ENCODE data around the gene MAB21L3. TPM values are rescaled to one million over a fixed set of nuclear protein-coding genes. Genes with fewer than 3 reads are reported as not detected.

MAB21L3 gene
- total and polyA plus RNA-seq, 12 donors: 0.03 to 1.8 (median 0.38) TPM; not detected in 8

DNA sequence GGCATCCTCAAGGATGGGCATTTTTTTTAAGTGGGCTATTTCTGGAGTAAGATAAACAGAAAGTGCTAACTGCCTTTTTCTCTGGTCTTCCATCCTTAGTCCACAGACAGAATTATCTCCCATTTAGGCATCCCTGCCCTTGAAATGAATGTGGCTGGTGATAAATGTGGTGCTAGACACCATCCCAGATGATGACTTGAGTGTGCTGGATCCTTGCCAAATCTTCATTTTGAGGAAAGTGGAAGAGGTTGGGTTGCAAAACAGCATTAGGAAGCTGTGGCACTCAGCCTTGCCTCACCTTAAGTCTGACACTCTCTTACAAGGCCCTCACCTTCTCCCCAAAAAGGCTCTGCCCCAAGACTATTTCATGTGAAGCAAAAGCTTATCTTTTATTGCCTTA lies 19.2 kb downstream of the MAB21L3 start:
- no peaks in the 10 kb centered on the region for H3K27me3 ChIP-seq
- H3K27ac ChIP-seq: no peak overlapping the region
- intact Hi-C loops (cut with DNase I): no loop called here
- DNase-seq: no peak
- H3K4me3 ChIP-seq: no peak overlapping the region
- H3K4me1 ChIP-seq (replicated peaks in 1 of 2): no peaks in the 10 kb centered on the region
- no peak for TF ChIP-seq POLR2A (IDR thresholded peaks at IDR 0.05)
- TF ChIP-seq, protein P1, sequence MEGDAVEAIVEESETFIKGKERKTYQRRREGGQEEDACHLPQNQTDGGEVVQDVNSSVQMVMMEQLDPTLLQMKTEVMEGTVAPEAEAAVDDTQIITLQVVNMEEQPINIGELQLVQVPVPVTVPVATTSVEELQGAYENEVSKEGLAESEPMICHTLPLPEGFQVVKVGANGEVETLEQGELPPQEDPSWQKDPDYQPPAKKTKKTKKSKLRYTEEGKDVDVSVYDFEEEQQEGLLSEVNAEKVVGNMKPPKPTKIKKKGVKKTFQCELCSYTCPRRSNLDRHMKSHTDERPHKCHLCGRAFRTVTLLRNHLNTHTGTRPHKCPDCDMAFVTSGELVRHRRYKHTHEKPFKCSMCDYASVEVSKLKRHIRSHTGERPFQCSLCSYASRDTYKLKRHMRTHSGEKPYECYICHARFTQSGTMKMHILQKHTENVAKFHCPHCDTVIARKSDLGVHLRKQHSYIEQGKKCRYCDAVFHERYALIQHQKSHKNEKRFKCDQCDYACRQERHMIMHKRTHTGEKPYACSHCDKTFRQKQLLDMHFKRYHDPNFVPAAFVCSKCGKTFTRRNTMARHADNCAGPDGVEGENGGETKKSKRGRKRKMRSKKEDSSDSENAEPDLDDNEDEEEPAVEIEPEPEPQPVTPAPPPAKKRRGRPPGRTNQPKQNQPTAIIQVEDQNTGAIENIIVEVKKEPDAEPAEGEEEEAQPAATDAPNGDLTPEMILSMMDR (IDR thresholded peaks at IDR 0.05): no peak
- no peaks in the 10 kb centered on the region for H3K36me3 ChIP-seq (replicated peaks in 1 of 2)
- no peaks in the 10 kb centered on the region for H3K9me3 ChIP-seq (replicated peaks in 1 of 3)

DNA sequence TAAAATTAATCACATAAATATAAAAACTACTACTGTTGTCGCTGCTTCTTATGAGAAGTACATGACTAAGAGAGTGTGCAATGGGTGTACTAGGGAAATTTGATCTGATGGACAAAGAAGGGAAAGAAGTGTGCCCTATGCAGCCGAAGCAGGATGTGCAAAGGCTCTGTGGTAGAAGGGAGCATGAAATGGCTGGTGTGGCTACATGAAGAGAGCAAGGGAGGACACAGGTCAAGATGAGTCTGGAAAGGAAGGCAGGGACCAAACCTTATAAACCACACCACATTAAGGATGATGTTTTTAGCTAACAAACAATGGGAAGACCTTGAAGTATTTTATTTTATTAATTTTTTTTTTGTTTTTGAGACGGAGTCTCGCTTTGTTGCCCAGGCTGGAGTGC lies 20.0 kb downstream of the MAB21L3 start:
- Histone ChIP-seq H3K36me3 (replicated peaks in 1 of 2) (no peaks in the 10 kb centered on the region), H3K4me1 (replicated peaks in 1 of 2) (no peaks in the 10 kb centered on the region), H3K27ac (no peak overlapping the region), H3K4me3 (no peak overlapping the region), H3K9me3 (replicated peaks in 1 of 3) (no peaks in the 10 kb centered on the region), H3K27me3 (no peaks in the 10 kb centered on the region)
- WGBS, 4 donors: 72 to 93% (median 86%) methylated on average over 4 of the region's 4 CpGs
- intact Hi-C loops (cut with DNase I): no loop called here
- DNase-seq: no peak
- TF ChIP-seq, protein P1 (IDR thresholded peaks at IDR 0.05): no peak
- no peak for TF ChIP-seq POLR2A (IDR thresholded peaks at IDR 0.05)

DNA sequence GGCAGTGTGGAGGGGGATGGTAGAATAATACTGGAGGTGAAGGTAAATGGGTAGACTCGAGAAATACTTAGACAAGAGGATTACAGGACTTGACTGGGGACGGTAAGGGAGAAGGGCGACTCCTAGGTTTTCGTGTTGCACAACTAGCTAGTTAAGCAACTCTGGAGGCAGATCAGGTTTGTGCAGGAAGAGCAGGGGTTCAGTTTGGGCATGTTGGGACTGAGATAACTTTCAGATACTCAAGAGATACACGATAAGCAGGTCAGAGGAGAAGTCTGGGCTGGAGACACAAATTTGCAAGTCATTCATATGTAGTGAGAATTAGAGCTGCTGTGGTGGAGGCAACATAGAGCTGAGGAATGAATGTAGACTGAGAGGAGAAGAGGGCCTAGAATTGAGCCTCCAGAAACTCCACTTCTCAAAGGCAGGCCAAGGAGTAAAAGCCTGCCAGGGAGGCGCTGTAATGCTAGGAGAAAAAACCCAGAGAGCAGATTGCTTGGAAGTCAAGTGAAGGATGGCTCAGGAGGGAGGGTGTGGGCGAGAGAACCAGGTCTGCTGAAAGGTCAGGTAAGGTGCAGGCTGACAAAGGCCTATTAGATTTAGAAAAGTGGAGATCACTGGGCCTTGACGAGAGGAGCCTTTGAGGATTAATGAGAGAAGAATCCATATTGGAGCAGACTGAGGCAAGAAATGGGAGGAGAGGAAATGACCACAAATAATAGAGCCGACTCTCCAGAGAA lies 20.8 kb downstream of the MAB21L3 start:
- no peak overlapping the region for H3K4me3 ChIP-seq

DNA sequence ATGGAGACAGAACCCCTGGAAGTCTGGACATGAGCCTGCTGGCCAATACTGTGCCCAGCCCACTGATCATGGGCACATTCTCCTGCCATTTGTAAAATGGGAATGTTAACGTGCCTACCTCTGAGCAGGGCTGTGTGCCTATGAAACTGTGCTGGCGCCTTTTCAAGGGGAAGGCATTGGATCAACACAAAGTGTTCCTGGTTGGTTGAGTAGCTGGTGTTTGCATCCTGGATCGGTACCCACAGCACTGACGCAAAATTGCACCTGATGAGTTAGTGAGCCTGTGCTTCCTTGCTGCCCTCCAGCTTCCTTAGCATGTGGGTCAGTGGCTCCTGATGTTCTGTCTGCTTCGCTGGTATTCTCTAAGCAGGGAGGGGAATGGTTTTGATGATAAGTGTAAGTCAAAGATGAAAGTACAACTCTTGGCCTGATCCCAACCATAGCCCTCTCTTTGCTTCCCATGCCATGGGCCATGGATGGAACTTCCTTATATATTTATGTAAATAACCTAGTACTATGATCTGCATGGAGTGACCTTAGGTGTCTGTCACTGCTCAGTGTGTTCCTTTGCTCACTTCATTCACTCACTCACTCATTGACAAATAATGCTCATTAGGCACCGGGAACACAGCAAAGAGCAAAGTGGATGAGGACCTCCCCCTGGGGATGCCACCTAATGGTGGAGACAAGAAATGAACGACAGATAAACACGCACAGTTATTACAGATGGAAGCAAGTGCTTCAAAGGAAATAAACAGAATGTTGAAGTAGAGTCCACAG lies 22.7 kb downstream of the MAB21L3 start:
- Histone ChIP-seq H3K27me3 (no peaks in the 10 kb centered on the region), H3K4me1 (replicated peaks in 1 of 2) (peaks cover 0 to under 1% of the 10 kb centered on the region in 2 donors), H3K9me3 (replicated peaks in 1 of 3) (no peaks in the 10 kb centered on the region), H3K27ac (no peak overlapping the region), H3K36me3 (replicated peaks in 1 of 2) (no peaks in the 10 kb centered on the region), H3K4me3 (no peak overlapping the region)
- 28 to 68% (median 63%) methylated on average over 3 to 8 of the region's 8 CpGs for WGBS, 4 donors
- intact Hi-C loops (cut with DNase I): no loop called here
- DNase-seq: no peak
- no peak for TF ChIP-seq POLR2A (IDR thresholded peaks at IDR 0.05)
- TF ChIP-seq, protein P1 (IDR thresholded peaks at IDR 0.05): no peak

More for the DNA sequence above, 20.8 kb downstream of the MAB21L3 start:
- H3K4me1 ChIP-seq (replicated peaks in 1 of 2): no peaks in the 10 kb centered on the region
- no peaks in the 10 kb centered on the region for H3K27me3 ChIP-seq
- TF ChIP-seq, protein P1 (IDR thresholded peaks at IDR 0.05): no peak
- no peak for TF ChIP-seq POLR2A (IDR thresholded peaks at IDR 0.05)
- no peaks in the 10 kb centered on the region for H3K36me3 ChIP-seq (replicated peaks in 1 of 2)
- 72 to 86% (median 77%) methylated on average over 9 of the region's 9 CpGs for WGBS, 4 donors
- no peaks in the 10 kb centered on the region for H3K9me3 ChIP-seq (replicated peaks in 1 of 3)
- intact Hi-C loops (cut with DNase I): no loop called here
- no peak for DNase-seq
- no peak overlapping the region for H3K27ac ChIP-seq

Measured in adrenal gland (tissue), 12 donors.